ENCODE measurements around the gene C17orf67.
"Not testable (repeated sequence)": the region's sequence is repeated elsewhere in the genome, so short reads cannot be mapped to it uniquely, and the experiment has no call there.

The C17orf67 gene

GRCh38 chr17:56771975-56772374 lies 61.7 kb downstream of the C17orf67 start:
- DNase-seq: no peak

DNA sequence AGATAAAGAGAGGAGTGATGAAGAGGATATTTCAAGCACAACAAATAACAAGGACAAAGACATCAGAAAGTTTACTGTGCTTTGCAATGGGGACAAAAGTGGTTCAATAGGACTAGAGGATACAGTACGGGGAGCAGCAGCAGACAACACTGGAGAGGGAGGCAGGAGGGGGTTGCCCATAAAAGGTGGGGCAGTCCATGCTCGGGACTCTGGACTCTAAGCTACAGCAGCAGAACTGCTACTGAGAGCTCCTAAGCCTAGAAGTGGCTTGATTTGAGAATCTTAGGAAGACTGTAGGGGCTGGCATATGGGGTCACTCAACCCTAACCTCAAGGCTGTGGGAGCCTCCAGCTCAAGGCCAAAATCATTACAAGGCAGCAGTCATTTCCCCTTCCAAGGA lies 62.2 kb downstream of the C17orf67 start:
- no peak for DNase-seq

DNA sequence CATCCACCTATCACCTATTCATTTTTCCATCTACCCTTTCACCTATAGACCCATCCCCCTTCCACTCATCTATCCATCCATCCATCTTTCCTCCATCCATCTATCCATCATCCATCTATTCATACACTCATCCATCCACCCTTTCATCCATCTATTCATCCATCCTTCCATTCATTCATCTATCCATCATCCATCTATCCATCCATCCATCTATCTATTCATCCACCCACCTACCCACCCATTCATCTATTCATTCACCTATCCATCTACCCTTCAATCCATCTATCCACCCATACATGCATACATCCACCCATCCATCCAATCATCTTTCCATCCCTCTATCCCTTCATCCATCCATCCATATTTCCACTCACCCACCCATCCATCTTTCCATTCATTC lies 63.3 kb downstream of the C17orf67 start:
- DNase-seq: no peak

GRCh38 chr17:56765449-56765848 lies 68.3 kb downstream of the C17orf67 start:
- no peak for DNase-seq

DNA sequence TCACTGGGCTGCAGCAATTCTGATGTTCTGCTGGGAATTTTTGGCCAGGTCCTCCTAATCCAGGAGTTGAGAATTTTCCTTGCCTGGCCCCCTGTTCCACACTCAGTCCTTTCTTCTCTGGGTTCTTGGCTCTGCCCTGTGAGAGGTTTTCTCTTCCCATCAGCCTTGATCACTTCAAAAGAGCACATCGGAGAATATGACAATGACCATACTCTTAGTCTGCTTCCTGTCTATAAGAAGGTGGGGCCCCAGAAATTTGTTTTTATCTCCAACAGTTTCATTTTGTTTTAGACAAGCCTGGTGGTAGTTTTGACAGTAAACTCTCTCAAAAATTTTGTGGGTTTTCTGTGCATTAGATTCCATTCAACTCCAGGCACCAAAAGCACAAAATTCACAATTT lies 70.7 kb downstream of the C17orf67 start:
- no peak for DNase-seq

- DNase-seq: no peak
Observed at GRCh38 chr17:56762144-56762543, 71.6 kb downstream of the C17orf67 start.

GRCh38 chr17:56761387-56761786 lies 72.3 kb downstream of the C17orf67 start:
- DNase-seq: no peak

- DNase-seq: not testable (repeated sequence)
Observed at GRCh38 chr17:56757611-56758010, 76.1 kb downstream of the C17orf67 start.

DNA sequence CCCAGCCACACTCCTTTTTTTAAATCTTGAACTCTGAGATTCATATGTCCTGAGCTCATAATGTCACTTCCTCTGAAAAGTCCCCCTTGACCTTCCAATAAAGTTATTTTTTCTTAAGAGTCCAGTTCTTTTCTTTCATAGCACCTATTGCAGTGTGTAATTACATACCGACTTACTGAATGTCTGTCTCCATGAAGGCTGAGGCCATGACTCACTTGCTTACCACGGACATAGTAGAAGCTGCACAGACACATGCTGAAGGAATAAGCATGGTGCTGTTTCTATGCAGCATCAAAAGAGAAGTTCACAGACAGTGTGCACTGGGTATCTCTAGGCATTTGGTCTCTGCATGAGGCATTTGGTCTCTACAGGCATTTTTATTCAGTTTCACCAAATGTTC lies 77.2 kb downstream of the C17orf67 start:
- DNase-seq: no peak

- no peak for DNase-seq
Observed at GRCh38 chr17:56755310-56755709, 78.4 kb downstream of the C17orf67 start.

DNA sequence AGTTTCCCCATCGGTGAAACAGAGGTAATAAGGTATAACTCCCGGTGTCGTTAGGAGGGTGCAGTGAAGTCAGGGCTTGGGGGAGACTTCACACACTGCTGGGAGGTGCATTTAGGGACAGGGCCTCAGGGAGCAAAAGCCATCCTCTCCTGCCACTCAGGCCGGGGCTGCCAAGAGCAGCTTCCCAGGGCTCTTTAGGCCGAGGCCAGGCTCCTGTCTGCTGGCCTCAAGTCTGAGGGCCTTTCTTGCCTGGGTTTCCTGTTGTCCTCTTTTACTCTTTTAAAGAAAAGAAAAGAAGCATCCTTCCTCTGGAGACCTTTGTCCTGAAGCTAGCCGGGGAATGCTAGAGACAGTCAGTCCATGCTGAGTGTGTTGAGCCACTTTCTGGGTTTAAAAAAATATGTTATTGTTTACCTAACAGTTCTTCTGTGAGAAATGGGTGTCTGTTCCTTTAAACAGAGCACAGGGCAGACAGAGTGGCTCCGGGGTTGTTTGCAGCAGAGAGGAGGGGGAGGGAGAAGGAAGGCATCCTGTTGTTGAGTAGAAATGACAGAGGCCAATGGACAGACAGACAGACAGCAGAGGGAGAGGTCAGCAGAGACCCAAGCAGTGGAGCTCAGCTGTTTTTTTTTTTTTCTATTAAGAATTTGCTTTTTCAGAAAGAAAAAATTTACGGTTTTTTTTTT lies 79.1 kb downstream of the C17orf67 start:
- DNase-seq: peak; percentile 23

DNA sequence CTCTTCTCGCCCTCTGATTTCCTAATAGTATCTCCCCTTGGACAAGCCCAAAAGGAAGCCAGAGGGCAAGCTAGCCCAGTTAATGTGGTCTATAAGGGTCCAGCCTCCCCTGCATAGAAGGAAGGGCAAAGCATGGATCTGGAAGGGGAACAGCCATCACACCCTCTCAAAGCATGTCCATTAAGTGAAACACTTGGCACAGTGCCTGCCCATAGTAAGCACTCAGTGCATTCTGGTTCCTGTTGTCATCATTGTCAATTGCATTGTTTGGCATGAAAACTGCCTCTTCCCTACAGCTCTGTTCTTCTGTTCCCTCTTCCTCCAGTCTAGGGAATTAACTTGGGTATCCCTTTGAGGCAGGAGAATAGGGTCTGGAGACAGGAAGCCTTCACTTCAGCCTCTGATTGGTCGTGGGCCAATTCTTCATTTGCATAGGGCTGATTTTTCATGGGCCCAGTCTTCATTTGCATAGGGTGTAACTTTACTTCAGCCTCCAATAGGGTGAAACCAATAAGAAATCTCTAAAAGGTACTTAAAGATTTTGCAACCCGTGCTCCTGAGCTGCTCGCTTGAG lies 81.4 kb downstream of the C17orf67 start:
- DNase-seq: no peak

DNA sequence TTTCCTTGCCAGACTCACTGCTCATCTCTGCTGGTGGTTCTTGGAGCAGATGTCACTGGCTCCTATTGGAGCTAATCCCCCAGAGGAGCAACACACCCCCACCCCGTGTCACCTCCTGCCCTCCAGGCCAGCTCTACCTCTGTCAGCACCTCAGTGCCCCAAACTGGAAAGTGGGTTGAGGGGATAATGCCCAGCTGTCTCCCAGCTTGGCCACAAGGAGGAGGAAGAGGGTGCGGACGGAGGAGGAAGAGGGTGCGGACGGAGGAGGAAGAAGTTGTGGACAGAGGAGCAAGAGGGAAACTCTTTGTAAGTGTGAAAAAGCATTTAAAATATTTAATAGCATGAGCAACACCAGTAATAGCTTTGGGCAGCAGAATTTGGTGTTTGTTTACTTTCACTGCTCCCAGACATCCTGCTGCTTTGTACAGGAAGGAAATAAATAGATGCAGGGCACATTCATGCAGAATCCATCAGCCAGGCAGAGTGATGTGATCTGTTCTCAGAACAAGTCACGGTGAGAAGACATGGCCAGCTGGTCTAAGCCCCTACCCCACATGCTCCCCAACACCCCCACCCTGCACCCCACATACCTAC lies 82.5 kb downstream of the C17orf67 start:
- no peak for DNase-seq

- no peak for DNase-seq
Observed at GRCh38 chr17:56744721-56745120, 89.0 kb downstream of the C17orf67 start.

GRCh38 chr17:56742601-56743000 lies 91.1 kb downstream of the C17orf67 start:
- DNase-seq: no peak

Measured in right kidney (tissue), 1 donor.